GM12891 (cell line): ENCODE results near the gene ZSCAN5C.
"Not testable (repeated sequence)": the region's sequence is repeated elsewhere in the genome, so short reads cannot be mapped to it uniquely, and the experiment has no call there.

Source experiments
- PAX5 ChIP-seq: IDR thresholded peaks from 2 replicates; pipeline ENCODE4 v1.6.1; 2011; ENCODE audit warnings: low read length, moderate library complexity, mild to moderate bottlenecking; ENCODE audit not compliant: insufficient read depth, severe bottlenecking
- POLR2A ChIP-seq: IDR thresholded peaks from 2 replicates; pipeline ENCODE4 v1.6.1; 2011; ENCODE audit warnings: low read depth, low read length, control low read depth
- POLR2AphosphoS5 ChIP-seq: IDR thresholded peaks from 2 replicates; pipeline ENCODE4 v1.6.1; 2011; ENCODE audit warnings: low read depth, low read length, control low read depth

DNA sequence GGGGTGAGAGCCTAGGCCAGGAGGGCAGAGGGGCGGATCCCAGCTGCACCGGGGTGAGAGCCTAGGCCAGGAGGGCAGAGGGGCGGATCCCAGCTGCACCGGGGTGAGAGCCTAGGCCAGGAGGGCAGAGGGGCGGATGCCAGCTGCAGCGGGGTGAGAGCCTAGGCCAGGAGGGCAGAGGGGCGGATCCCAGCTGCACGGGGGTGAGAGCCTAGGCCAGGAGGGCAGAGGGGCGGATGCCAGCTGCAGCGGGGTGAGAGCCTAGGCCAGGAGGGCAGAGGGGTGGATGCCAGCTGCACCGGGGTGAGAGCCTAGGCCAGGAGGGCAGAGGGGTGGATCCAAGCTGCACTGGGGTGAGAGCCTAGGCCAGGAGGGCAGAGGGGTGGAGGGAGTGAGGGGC is 25.8 kb upstream of the ZSCAN5C start:
- TF ChIP-seq POLR2A, POLR2AphosphoS5, PAX5: not testable (repeated sequence)
